CD14-positive monocyte (primary cell): ENCODE measurements around the gene ROBO2. TPM values are rescaled to one million over a fixed set of nuclear protein-coding genes. Genes with fewer than 3 reads are reported as not detected.

Experiments
- DNase-seq, 3 donors: peaks; one replicate each; pipeline ENCODE4 v3.0.0-alpha.2; 2011 to 2022
- H2AFZ ChIP-seq: 2 replicates; pipeline ENCODE4 v1.6.0; 2012; ENCODE audit warnings: mild to moderate bottlenecking, low read depth, low read length, inconsistent platforms; ENCODE audit not compliant: insufficient read depth, poor library complexity, severe bottlenecking
- H3K27ac ChIP-seq, 2 donors: 1 replicate in 1 of 2; 2 replicates in 1 of 2; pipeline ENCODE4 v1.5.1; 2012 to 2013; ENCODE audit warnings: low read length in 2 of 2, control low read depth in 1 of 2, inconsistent platforms in 1 of 2, low read depth in 1 of 2, mild to moderate bottlenecking in 1 of 2
- H3K27me3 ChIP-seq, 2 donors: one replicate each; pipeline versions ENCODE4 v1.6.0 to v1.6.1; 2011 to 2013; ENCODE audit warnings: low read length in 2 of 2; ENCODE audit not compliant: control insufficient read depth in 2 of 2, insufficient read depth in 2 of 2
- H3K36me3 ChIP-seq, 2 donors: replicated peaks in 1 of 2; 1 replicate in 1 of 2; 2 replicates in 1 of 2; pipeline versions ENCODE4 v1.5.1 to v1.6.1; 2012 to 2013; ENCODE audit warnings: low read length in 2 of 2, control low read depth in 1 of 2, inconsistent platforms in 1 of 2, mild to moderate bottlenecking in 1 of 2; ENCODE audit not compliant: insufficient read depth in 2 of 2, control insufficient read depth in 1 of 2
- H3K4me1 ChIP-seq, 2 donors: 1 replicate in 1 of 2; 2 replicates in 1 of 2; pipeline versions ENCODE4 v1.5.1 to v1.6.1; 2012 to 2013; ENCODE audit warnings: low read length in 2 of 2, control low read depth in 1 of 2, inconsistent platforms in 1 of 2, mild to moderate bottlenecking in 1 of 2, moderate library complexity in 1 of 2; ENCODE audit not compliant: insufficient read depth in 2 of 2, control insufficient read depth in 1 of 2
- H3K4me2 ChIP-seq: replicated peaks from 2 replicates; pipeline ENCODE3; 2012; ENCODE audit warnings: low read length, moderate library complexity, mild to moderate bottlenecking; ENCODE audit not compliant: poor library complexity, severe bottlenecking; ENCODE audit errors: extremely low read depth
- H3K4me3 ChIP-seq, 3 experiments: fragments of 200-600 bp in 1 of 3; sonication (generic) in 1 of 3; replicated peaks in 1 of 3; 1 replicate in 2 of 3; 2 replicates in 1 of 3; pipeline ENCODE4 v1.5.1; 2011 to 2013; ENCODE audit warnings: low read length in 3 of 3, mild to moderate bottlenecking in 3 of 3, control low read depth in 2 of 3, low read depth in 2 of 3, inconsistent platforms in 1 of 3, moderate library complexity in 1 of 3
- H3K79me2 ChIP-seq: 2 replicates; pipeline ENCODE4 v1.6.0; 2012; ENCODE audit warnings: mild to moderate bottlenecking, control low read depth, inconsistent platforms, low read length, moderate library complexity; ENCODE audit not compliant: insufficient read depth
- H3K9ac ChIP-seq: 2 replicates; pipeline ENCODE4 v1.6.0; 2017; ENCODE audit warnings: low read length, mild to moderate bottlenecking; ENCODE audit not compliant: insufficient read depth, poor library complexity, severe bottlenecking
- H3K9me3 ChIP-seq, 2 donors: replicated peaks in 1 of 2; 1 replicate in 1 of 2; 2 replicates in 1 of 2; pipeline versions ENCODE4 v1.5.1 to v1.6.1; 2012 to 2013; ENCODE audit warnings: low read length in 2 of 2, control low read depth in 1 of 2; ENCODE audit not compliant: control insufficient read depth in 1 of 2, insufficient read depth in 1 of 2
- H4K20me1 ChIP-seq: 2 replicates; pipeline ENCODE4 v1.6.0; 2012; ENCODE audit warnings: mild to moderate bottlenecking, low read length, control low read depth, moderate library complexity; ENCODE audit not compliant: insufficient read depth
- H3K27ac Mint-ChIP-seq, 7 donors: one replicate each; pipeline ENCODE4 v1.8.0; 2020; ENCODE audit warnings: mild to moderate bottlenecking in 7 of 7, mixed read lengths in 7 of 7, moderate library complexity in 6 of 7, inconsistent platforms in 2 of 7
- H3K27me3 Mint-ChIP-seq, 3 donors: one replicate each; pipeline ENCODE4 v1.8.0; 2021 to 2022; ENCODE audit warnings: low read depth in 3 of 3, mild to moderate bottlenecking in 3 of 3, mixed read lengths in 3 of 3, moderate library complexity in 3 of 3, inconsistent platforms in 1 of 3
- H3K36me3 Mint-ChIP-seq, 2 donors: one replicate each; pipeline ENCODE4 v1.8.0; 2020; ENCODE audit warnings: mixed read lengths in 2 of 2, inconsistent platforms in 1 of 2, mild to moderate bottlenecking in 1 of 2
- H3K4me1 Mint-ChIP-seq: one replicate; pipeline ENCODE4 v1.8.0; 2020; ENCODE audit warnings: mild to moderate bottlenecking, mixed read lengths
- H3K4me3 Mint-ChIP-seq, 2 donors: one replicate each; pipeline ENCODE4 v1.8.0; 2020; ENCODE audit warnings: mild to moderate bottlenecking in 2 of 2, mixed read lengths in 2 of 2, moderate library complexity in 1 of 2
- H3K9me3 Mint-ChIP-seq, 7 donors: one replicate each; pipeline ENCODE4 v1.8.0; 2020 to 2022; ENCODE audit warnings: mixed read lengths in 7 of 7, mild to moderate bottlenecking in 6 of 7, moderate library complexity in 6 of 7, inconsistent platforms in 2 of 7
- CTCF ChIP-seq: fragments of 200-600 bp; IDR thresholded peaks from one replicate; pipeline ENCODE4 v1.8.0; 2022; ENCODE audit warnings: antibody characterized with exemption, mild to moderate bottlenecking
- WGBS: methylation state at CpG from one replicate; pipeline ENCODE4 v1.1.5; 2013; ENCODE audit warnings: missing lambda C conversion rate; ENCODE audit not compliant: insufficient coverage; 5-methylcytosine and 5-hydroxymethylcytosine counted together
- intact Hi-C, 2 donors: fragments of 100-400 bp; cut with micrococcal nuclease; formaldehyde crosslinking; loops; one replicate each; pipeline versions ENCODE4 v1.15.0 to v1.15.1; 2023
- polyA plus RNA-seq, 3 donors: library from polyadenylated mRNA; depleted of rRNA in 1 of 3; unstranded in 2 of 3; stranded (reverse) in 1 of 3; fragments of 300-500 nt in 2 of 3; fragments of >200 nt in 1 of 3; fragmentation: Illumina TruSeq in 2 of 3; gene quantifications; 1 replicate in 2 of 3; 2 replicates in 1 of 3; pipeline ENCODE4 v1.2.3, GENCODE V29; 2012 to 2021

Gene ROBO2
- polyA plus RNA-seq, 3 donors, result not detected

GRCh38 chr3:77588863-77589262 is 549.0 kb downstream of the ROBO2 start:
- intact Hi-C loops, result no loop called here
- Histone ChIP-seq H3K4me1 (no peaks in the 10 kb centered on the region), H3K36me3 (no peaks in the 10 kb centered on the region), H2AFZ (no peak overlapping the region), H4K20me1 (no peaks in the 10 kb centered on the region), H3K79me2 (no peaks in the 10 kb centered on the region), H3K9ac (no peak overlapping the region), H3K4me2 (no peak overlapping the region), H3K27me3 (no peaks in the 10 kb centered on the region), H3K9me3 (no peaks in the 10 kb centered on the region), H3K27ac (no peak overlapping the region), H3K4me3 (no peak overlapping the region)
- H3K4me1 Mint-ChIP-seq, result no peaks in the 10 kb centered on the region
- H3K27ac Mint-ChIP-seq, result no peak overlapping the region
- H3K36me3 Mint-ChIP-seq, result no peaks in the 10 kb centered on the region
- DNase-seq, result no peak
- no peak overlapping the region for H3K4me3 Mint-ChIP-seq
- H3K9me3 Mint-ChIP-seq, result no peaks in the 10 kb centered on the region
- H3K27me3 Mint-ChIP-seq, result no peaks in the 10 kb centered on the region
- TF ChIP-seq CTCF, result no peak
- WGBS, result no CpG with 5 or more reads among the region's 3 CpGs

GRCh38 chr3:77590191-77590590 is 550.3 kb downstream of the ROBO2 start:
- Histone ChIP-seq H2AFZ (no peak overlapping the region), H3K9me3 (no peaks in the 10 kb centered on the region), H3K9ac (no peak overlapping the region), H3K4me1 (no peaks in the 10 kb centered on the region), H3K4me3 (no peak overlapping the region), H3K27ac (no peak overlapping the region), H3K79me2 (no peaks in the 10 kb centered on the region), H3K36me3 (no peaks in the 10 kb centered on the region), H3K4me2 (no peak overlapping the region), H3K27me3 (no peaks in the 10 kb centered on the region), H4K20me1 (no peaks in the 10 kb centered on the region)
- no peaks in the 10 kb centered on the region for H3K4me1 Mint-ChIP-seq
- no CpG with 5 or more reads among the region's 3 CpGs for WGBS
- DNase-seq, result no peak
- H3K36me3 Mint-ChIP-seq, result no peaks in the 10 kb centered on the region
- no peak overlapping the region for H3K4me3 Mint-ChIP-seq
- intact Hi-C loops, result no loop called here
- TF ChIP-seq CTCF, result no peak
- H3K9me3 Mint-ChIP-seq, result no peaks in the 10 kb centered on the region
- no peaks in the 10 kb centered on the region for H3K27me3 Mint-ChIP-seq
- no peak overlapping the region for H3K27ac Mint-ChIP-seq
